GM19328 (cell line): Measurements from ENCODE around the gene ST3GAL2.
"Not testable (repeated sequence)": the region's sequence is repeated elsewhere in the genome, so short reads cannot be mapped to it uniquely, and the experiment has no call there.

Source experiments
- ATAC-seq: cut with Tn5 transposase; IDR thresholded peaks from one replicate; pipeline ENCODE4 v1.9.1; 2021; ENCODE audit warnings: mild to moderate bottlenecking, moderate library complexity; ENCODE audit not compliant: unreplicated experiment

The ST3GAL2 gene

DNA sequence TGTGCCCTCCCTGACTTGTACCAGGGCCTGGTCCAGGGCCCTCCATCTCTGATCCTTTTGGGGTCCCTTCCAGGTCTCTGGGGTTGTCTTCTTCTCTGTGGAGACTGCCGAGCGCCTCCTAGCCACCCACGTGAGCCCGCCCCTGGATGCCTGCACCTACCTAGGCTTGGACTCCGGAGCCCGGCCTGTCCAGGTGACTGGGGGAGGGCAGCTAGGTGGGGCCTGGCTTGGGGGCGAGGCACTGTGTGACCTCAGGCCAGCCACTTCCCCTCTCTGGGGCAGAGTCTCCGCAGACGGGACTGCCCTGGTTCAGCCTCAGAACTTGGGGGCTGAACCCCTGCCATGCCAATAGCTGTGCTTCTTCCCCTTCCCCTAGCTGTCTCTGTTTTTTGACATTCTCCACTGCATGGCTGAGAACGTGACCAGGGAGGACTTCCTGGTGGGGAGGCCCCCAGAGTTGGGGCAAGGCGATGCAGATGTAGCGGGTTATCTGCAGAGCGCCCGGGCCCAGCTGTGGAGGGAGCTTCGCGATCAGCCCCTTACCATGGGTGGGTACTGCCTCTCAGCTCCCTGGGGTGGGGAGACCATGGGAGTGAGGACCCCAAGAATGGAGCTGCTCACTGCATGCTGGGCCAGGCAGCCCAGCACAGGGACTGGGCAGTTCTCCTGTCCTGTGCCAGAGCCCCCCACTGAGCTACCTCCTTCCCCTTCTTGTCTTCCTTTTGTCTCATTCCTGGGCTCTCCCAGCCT, 30.1 kb upstream of the ST3GAL2 start:
- no peak for ATAC-seq

DNA sequence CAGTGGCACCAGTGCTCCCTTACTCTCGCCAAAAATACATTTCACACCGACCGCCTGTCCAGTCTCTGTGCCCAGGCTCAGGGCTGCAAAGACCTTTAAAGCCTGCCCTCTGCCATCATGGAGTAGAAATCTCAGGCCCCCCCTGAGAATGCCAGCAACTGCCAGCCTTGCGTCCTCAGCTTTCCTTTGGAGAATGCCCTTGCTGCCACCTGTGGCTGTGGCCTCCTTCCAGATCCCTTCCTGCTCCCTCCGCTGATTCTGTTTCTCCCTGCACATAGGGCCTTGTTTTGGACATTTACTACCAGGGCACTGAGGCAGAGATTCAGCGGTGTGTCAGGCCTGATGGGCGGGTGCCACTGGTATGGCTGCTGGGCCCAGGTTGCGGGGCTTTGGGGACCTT, 28.7 kb upstream of the ST3GAL2 start:
- ATAC-seq: no peak

DNA sequence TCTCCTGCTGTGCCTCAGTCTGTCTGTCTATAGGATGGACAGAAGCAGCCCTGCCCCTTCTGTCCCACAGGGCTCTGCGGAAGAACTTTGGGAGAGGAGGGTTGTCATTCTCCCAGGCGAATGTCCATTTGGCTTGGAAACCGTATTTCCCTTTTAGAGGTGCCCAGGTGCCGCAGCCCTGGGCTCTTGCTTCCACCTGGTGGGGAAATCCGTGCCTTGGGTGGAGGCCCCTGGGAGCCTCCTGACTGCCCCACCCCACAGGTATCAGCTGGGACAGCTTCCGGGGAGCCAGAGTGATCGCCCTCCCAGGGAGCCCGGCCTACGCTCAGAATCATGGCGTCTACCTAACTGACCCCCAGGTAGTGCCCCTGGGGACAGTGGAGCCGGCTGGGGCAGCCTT, 28.2 kb upstream of the ST3GAL2 start:
- no peak for ATAC-seq

DNA sequence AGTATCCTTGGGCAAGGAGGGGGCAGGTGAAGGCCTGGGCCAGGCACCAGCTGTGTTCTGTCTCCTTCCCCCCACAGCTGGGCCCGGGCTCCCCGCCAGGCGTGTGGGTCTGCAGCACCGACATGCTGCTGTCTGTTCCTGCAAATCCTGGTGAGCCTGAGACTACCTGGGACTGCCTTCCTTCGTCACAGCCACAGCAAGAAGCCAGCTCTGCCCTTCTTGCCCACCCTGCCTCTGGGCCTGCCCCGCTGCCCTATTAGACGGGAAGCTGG, 27.8 kb upstream of the ST3GAL2 start:
- no peak for ATAC-seq

DNA sequence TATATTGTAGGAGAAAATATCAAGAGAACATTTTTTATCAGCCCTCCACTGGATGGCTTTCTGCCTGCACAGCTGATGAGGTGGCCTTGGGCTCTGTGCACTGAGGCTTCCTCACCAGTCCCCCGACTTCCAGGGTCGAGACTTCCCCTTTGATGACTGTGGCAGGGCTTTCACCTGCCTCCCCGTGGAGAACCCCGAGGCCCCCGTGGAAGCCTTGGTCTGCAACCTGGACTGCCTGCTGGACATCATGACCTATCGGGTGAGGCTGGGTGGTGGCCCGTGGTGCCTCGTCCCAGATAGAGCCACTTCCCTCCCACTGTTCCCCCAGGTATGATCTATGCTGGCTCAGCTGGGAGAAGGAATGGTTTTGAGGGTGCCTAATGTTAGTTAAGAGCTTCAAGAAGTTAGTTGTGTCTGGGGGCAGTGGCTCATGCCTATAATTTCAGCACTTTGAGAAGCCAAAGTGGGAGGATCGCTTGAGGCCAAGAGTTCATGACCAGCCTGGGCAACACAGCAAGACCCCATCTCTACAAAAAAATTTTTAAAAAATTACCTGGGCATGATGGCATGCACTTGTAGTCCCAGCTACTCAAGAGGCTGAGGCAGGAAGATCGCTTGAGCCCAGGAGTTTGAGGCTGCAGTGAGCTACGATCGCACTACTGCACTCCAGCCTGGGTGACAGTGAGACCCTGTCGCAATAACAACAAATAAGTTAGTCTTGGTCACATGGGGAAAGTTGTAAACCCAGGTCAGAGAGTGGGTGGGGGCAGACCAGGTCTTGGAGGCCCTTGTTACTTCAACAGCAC, 27.3 kb upstream of the ST3GAL2 start:
- ATAC-seq: no peak

DNA sequence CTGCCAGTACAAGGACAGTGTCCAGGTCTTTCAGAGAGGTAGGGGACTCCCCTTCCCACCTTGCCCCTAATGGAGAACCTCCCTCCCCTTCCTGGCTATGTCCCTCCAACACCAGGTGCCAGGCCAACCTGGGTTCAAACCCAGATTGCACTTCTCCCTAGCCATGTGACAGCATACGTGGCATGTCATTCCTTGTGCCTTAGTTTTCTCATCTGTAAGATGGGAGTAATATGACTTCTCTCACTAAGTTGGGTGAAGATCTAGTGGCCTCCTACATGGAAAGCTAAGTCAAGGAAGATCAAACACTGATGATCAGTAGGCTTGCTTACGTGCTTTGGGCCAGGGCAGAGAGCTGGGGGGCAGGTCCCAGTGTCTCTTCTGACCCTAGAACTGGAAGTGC, 24.3 kb upstream of the ST3GAL2 start:
- ATAC-seq: no peak

DNA sequence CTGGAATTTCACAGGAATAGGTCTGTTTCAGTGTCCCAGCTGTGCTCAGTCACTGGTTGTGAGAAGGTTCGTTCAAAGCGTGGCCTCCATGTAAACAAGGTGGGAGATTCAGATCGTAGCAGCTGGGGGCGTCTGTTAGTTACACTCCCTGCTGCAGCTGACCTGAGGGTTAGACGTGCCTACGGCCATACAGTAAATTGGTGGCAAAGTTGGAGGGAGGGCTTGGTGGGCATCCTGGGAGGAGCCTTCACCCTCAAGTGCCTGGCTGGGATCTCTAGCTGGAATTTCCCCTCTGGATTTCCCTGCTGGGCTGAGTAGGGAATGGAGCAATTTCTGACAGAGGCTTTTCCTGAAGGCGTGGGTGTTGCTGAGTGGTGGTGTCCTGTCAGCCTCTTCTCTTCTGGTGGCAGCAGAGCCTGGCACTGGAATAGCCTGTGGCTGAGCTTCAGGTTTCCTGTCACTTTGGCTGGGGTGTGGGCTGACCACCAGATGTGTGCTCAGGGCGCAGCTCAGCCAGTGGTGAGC, 21.9 kb upstream of the ST3GAL2 start:
- no peak for ATAC-seq

DNA sequence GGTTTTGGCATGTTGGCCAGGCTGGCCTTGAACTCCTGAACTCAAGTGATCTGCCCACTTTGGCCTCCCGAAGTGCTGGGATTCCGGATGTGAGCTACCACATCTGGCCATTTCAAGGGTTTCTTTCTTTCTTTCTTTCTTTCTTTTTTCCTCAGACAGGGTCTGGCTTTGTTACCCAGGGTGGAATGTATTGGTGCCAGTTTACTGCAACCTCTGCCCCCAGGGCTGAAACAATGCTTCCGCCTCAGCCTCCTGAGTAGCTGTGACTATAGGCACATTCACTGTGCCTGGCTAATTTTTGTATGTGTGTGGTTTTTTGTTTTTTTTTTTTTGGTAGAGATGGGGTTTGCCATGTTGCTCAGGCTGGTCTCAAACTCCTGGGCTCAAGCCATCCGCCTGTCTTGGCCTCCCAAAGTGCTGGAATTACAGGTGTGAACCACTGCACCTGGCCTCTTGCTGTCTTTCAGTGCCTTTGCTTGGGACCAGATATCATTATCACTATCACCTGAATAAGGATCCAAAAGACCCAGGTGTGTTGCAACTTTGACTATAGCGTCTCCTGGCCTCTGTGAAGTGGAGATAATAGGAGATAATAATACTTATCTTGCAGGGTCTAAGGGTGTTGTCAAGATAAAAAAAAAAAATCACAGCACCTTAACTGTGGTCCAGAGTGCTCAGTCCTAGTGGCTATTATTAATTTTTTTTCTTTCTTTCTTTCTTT, 18.7 kb upstream of the ST3GAL2 start:
- no peak for ATAC-seq

DNA sequence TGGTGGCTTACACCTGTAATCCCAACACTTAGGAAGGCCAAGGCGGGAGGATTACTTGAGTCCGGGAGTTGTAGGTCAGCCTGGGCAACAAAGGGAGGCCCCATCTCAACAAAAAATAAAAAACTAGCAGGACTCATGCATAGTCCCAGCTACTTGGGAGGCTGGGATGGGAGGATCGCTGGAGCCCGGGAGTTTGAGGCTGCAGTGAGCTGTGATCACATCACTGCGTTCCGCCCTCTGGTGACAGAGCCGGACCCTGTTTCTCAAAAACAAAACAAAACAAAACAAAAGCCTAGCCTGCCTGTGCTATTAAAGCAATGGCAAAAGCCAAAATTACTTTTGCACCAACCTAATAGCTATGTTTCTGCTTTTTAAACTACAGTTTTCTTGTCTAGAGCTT, 17.0 kb upstream of the ST3GAL2 start:
- ATAC-seq: no peak

DNA sequence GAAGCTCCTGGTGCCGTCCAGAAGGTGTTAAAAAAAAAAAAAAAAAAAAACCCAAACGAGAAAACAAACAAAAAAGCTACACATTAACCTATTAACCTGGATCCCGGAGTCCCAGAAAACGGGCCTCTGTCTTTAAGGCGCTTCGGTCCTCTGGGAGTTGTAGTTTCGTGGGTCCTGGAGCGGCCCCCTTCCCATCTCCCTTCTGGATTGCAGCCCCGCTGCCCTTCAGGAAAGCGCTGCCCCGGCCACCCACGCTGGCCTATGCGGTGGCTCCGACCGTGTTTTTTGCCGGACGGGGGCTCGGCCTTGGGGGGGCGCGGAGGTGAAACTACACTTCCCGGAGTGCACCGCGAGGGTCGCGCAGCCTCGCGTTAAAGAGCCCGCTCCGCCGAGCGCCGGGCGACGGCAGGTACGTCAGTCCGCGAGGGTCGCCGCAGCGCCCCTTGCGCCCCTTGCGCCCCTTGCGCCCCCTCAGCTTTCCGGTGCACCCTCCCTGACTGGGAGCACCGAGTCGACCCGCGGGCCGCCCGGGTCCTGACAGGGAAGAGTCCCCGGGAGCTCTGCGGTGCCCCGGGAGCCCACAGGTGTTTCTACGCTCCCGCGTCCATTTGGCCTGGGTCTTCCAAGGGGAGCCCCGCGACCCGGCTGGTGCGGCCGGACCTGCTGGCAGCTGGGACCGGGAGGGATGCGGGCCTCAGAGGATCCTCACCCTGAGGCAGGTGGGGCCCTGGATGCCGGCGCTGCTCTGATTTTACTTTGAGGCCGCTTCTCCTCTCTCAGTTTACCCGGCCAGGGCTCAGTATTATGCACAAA, 15.5 kb upstream of the ST3GAL2 start, which contains the start of gene FCSK:
FCSK (plus strand) TSS at position 374 of the 813 bp plus-strand sequence. CDS start 8,596 bp downstream, outside the sequence.
- peak; percentile 81 for ATAC-seq

DNA sequence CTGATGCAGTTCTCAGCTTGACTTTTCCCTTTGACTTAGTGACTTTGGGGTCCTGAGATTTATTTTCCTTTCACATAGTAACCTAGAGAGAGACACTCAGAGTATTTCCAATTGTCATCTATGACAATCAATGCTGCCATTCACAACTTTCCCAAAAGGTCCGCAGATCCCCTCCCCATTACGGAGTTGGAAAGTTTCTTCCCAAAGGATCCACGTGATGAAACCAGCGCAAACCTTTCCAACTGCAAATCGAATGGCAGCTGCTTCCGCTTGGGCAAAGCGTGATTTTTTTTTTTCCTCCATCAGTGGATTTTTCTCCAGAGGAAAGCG, 15.0 kb upstream of the ST3GAL2 start:
- ATAC-seq: no peak

DNA sequence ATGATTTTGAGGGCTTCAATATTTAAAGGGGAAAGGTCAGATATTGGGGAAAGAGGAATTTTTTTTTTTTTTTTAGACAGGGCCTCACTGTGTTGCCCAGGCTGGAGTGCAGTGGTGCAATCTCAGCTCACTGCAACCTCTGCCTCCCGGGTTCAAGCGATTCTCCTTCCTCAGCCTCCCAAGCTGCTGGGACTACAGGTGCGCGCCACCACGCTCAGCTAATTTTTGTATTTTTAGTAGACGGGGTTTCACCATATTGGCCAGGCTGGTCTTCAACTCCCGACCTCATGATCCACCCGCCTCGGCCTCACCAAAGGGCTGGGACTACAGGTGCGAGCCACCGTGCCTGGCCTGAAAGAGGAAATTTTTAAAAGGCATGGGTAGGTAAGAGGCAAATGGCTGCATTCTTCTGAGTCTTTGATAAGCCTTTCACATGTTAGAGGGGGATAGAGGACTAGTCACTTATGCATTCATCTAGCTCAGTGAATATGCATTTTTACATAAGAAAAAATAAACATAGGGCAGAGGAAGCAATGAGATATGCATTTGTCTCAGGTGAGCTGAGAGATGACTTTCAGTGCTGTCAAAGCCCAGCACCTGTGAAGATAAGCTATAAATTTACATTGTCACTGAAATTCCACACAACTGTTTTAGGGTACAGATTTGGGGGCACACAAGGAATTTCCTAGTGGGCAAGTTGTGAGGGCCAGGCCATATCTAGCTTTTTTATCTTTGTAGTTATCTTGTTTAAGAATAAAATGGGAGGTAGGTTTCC, 14.4 kb upstream of the ST3GAL2 start:
- no peak for ATAC-seq

DNA sequence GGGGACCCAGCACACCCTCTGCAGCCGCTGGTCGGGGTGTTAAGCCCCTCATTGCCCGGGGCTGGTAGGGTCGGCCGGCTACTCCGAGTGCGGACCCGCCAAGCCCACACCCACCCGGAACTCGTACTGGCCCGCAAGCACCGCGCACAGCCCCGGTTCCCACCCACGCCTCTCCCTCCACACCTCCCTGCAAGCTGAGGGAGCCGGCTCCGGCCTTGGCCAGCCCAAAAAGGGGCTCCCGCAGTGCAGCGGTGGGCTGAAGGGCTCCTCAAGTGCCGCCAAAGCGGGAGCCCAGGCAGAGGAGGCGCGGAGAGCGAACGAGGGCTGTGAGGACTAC, 12.1 kb upstream of the ST3GAL2 start:
- ATAC-seq: not testable (repeated sequence)

DNA sequence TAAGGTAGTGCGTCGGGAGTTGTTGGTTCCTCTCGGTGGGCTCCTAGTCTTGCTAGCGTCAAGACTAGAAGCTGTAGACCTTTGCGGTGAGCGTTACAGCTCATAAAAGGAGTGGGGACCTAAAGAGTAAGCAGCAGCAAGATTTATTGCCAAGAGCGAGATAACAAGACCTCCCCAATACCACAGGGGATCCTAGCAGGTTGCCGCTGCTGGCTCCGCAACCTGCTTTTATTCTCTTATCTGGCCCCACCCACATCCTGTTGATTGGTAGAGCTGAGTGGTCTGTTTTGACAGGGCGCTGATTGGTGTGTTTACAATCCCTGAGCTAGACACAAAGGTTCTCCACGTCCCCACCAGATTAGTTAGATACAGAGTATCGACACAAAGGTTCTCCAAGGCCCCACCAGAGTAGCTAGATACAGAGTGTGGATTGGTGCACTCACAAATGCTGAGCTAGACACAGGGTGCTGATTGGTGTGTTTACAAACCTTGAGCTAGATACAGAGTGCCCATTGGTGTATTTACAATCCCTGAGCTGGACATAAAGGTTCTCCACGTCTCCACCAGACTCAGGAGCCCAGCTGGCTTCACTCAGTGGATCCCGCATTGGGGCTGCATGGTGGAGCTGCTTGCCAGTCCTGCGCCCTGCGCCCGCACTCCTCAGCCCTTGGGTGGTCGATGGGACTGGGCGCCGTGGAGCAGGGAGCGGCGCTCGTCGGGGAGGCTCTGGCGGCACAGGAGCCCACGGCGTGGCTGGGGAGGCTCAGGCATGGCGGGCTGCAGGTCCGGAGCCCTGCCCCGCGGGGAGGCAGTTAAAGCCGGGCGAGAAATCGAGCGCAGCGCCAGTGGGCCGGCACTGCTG, 11.5 kb upstream of the ST3GAL2 start:
- ATAC-seq: not testable (repeated sequence)

DNA sequence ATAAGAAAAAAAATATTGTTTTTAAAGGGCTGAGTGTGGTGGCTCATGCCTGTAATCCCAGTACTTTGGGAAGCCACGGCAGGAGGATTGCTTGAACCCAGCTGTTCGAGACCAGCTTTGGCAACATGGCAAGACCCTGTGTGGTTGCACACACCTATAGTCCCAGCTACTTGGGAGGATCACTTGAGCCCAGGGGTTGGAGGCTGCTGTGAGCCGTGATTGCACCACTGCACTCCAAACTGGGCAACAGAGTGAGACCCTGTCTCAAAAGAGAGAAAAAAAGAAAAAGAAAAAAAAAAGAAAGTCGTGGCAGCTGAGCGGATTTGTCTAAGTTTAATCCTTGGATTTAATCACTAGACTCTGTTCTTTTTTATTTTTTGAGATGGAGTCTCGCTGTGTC, 9.2 kb upstream of the ST3GAL2 start:
- no peak for ATAC-seq

DNA sequence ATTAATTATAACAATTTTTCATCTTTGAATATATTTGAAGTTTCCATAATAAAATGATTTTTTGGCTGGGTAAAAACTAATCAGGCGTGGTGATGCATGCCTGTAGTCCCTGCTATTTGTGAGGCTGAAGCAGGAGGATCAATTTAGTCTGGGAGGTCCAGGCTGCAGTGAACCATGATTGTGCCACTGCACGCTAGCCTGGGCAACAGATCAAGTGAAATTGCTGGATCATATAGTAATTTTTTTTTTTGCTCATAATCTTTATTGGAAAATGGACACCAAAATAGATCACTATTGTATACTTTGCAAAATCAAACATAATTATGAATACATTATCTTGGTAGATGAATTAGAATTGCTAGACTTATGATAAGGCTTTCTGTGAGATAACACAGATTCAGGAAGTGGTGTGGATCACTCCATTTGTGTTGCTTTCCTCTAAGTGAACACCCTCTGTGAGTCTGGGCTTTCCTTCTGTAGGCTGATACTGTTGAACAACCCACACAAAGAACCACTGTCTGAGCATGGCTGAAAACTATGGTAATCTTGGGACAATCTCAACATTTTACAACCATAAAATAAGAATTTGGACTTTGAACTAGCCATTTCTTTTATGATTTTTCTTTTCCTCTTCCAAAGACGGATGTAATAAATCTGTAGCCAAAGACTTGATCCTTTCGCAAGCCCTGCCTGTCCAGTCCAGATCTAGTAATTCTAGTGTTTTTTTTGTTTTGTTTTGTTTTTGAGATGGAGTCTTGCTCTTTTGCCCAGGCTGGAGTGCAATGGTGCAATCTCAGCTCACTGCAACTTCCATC, 5.6 kb upstream of the ST3GAL2 start:
- no peak for ATAC-seq

DNA sequence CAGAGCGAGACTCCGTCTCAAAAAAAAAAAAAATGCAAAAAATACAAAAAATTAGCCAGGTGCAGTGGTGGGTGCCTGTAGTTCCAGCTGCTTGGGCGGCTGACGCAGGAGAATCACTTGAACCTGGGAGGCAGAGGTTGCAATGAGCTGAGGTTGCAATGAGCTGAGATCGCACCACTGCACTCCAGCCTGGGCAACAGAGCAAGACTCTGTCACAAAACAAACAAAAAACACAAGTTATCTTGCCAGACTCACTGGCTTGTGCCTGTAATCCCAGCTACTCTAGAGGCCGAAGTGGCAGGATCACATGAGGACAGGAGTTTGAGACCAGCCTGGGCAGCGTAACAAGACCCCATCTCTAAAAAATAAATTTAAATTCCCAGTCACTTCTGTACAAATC, 3.4 kb upstream of the ST3GAL2 start:
- ATAC-seq: no peak

DNA sequence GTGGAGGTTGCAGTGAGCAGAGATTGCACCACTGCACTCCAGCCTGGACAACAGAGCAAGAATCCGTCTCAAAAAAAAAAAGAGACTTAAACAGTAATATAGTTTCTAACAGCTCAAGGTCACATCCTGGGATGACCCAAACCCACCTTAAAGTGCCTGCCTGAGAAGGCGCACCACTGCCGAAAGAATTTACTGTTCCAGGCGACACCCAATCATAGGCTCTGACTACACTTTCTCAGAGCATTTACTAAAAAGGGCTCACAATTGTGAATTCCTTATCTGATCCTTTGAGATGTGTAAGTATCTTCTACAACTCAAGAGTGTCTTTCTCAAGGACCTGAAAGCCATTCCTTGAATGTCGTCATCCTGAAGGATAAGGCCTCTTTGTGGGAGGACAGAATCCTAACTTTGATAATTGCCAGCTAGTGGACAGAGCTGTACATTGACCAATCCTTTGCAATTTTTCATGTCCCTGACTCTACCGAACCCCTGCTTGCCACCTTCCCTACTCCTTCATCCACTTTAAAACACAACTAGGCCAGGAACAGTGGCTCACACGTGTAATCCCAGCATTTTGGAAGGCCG, 2.6 kb upstream of the ST3GAL2 start:
- ATAC-seq: no peak
